Measurements from ENCODE around the gene P4HTM. TPM values are rescaled to one million over a fixed set of nuclear protein-coding genes. Genes with fewer than 3 reads are reported as not detected.

P4HTM gene
- total and polyA plus RNA-seq, 2 of the 4 experiments (the other 2 are of a cell fraction): 10.4 to 26.1 TPM

GRCh38 chr3:49013113-49013737 lies 23.2 kb downstream of the P4HTM start:
- H3K27me3 ChIP-seq (ENCODE audit: control insufficient read depth, insufficient read depth, low read length): no peaks in the 10 kb centered on the region
- no peak overlapping the region for H4K5ac ChIP-seq (ENCODE audit: low read depth, low read length)
- H4K8ac ChIP-seq (ENCODE audit: low read depth in 2 of 2, low read length in 2 of 2): no peak overlapping the region
- H3K18ac ChIP-seq (ENCODE audit: low read depth, low read length): no peak overlapping the region
- no peak overlapping the region for H3K9ac ChIP-seq (ENCODE audit: low read depth, low read length)
- H2BK15ac ChIP-seq (ENCODE audit: low read depth, low read length): no peak overlapping the region
- DNase-seq (no peak), ATAC-seq (ENCODE audit: low read depth) (no peak)
- H2BK120ac ChIP-seq (ENCODE audit: low read depth, low read length): no peak overlapping the region
- H4K20me1 ChIP-seq (ENCODE audit: insufficient read depth, low read length): peaks cover 54% of the 10 kb centered on the region
- no peak overlapping the region for H3K4me2 ChIP-seq (ENCODE audit: low read depth, low read length)
- H2AK5ac ChIP-seq (ENCODE audit: low read depth, low read length): no peak overlapping the region
- no peak overlapping the region for H3K27ac ChIP-seq (ENCODE audit: insufficient read depth, low read length)
- H3K4me3 ChIP-seq (ENCODE audit: insufficient read depth, low read depth, low read length): no peak overlapping the region
- H3K79me1 ChIP-seq (ENCODE audit: low read depth in 1 of 2, low read length in 2 of 2): peaks cover 12 to 83% of the 10 kb centered on the region in 2 experiments; a peak in 3 of 4 replicates
- no peak overlapping the region for H2BK20ac ChIP-seq (ENCODE audit: low read depth, low read length)
- peaks cover 17% of the 10 kb centered on the region for H3K9me1 ChIP-seq (ENCODE audit: insufficient read depth, low read length)
- intact Hi-C loops (cut with micrococcal nuclease) (no loop called here), in situ Hi-C loops (cut with MboI; ENCODE audit: low sequenced_read_pairs) (no loop called here), dilution Hi-C loops (cut with HindIII; ENCODE audit: low sequenced_read_pairs, unreplicated experiment) (no loop called here)
- peaks cover 53% of the 10 kb centered on the region for H3K36me3 ChIP-seq (ENCODE audit: control insufficient read depth, insufficient read depth, low read length)
- no peak overlapping the region for H3K4ac ChIP-seq (ENCODE audit: low read depth, low read length)
- peak overlapping the region; percentile 11 for H2AK9ac ChIP-seq (replicated peaks; ENCODE audit: low read depth, low read length, poor library complexity)
- ChIA-PET POLR2A (ENCODE audit: unreplicated experiment) (no interaction called here), CTCF (interaction anchor here (0.5 kb wide), 1 partner anchor 362 kb away, joined by 6 read pairs; no protein-coding TSS in a partner anchor)
- peaks cover 11% of the 10 kb centered on the region for H3K4me1 ChIP-seq (ENCODE audit: control insufficient read depth, insufficient read depth, low read length)
- H2AFZ ChIP-seq (replicated peaks; ENCODE audit: low read length, poor library complexity): peak overlapping the region; percentile 49
- no TSS peak for BruUV-seq (replicated peaks)
- H3K14ac ChIP-seq (replicated peaks; ENCODE audit: low read depth, low read length): no peak overlapping the region
- no peak for TF ChIP-seq RCOR1 (IDR thresholded peaks at IDR 0.05; ENCODE audit: insufficient replicate concordance, low read length)
- TF ChIP-seq CTCF (conservative IDR thresholded peaks at IDR 0.05; ENCODE audit: low read depth, low read length): no peak
- TF ChIP-seq, protein P1, sequence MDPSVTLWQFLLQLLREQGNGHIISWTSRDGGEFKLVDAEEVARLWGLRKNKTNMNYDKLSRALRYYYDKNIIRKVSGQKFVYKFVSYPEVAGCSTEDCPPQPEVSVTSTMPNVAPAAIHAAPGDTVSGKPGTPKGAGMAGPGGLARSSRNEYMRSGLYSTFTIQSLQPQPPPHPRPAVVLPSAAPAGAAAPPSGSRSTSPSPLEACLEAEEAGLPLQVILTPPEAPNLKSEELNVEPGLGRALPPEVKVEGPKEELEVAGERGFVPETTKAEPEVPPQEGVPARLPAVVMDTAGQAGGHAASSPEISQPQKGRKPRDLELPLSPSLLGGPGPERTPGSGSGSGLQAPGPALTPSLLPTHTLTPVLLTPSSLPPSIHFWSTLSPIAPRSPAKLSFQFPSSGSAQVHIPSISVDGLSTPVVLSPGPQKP (IDR thresholded peaks at IDR 0.05; ENCODE audit: borderline replicate concordance, low read depth, low read length): no peak
- TF ChIP-seq RFX5 (IDR thresholded peaks at IDR 0.05; ENCODE audit: low read depth, low read length): no peak
- no peak for TF ChIP-seq NFE2L2 (IDR thresholded peaks at IDR 0.05; ENCODE audit: low read depth, low read length)
- no peak for TF ChIP-seq FOS (IDR thresholded peaks at IDR 0.05; ENCODE audit: low read depth, low read length)
- H3K9me3 ChIP-seq (ENCODE audit: control insufficient read depth, insufficient read depth, low read length): no peaks in the 10 kb centered on the region
- no peak overlapping the region for H3K56ac ChIP-seq (ENCODE audit: extremely low read depth, insufficient read depth, low read length)
- WGBS, 2 experiments (ENCODE audit: extremely low coverage in 2 of 2, insufficient read length in 1 of 2): 90% methylated on average over 15 of the region's 19 CpGs; no CpG with 5 or more reads in 1 of the 2 experiments
- H4K91ac ChIP-seq (ENCODE audit: insufficient read depth, low read depth, low read length): no peak overlapping the region
- H2BK5ac ChIP-seq (ENCODE audit: low read depth, low read length, poor library complexity, severe bottlenecking): no peak overlapping the region
- no peak overlapping the region for H3K23ac ChIP-seq (ENCODE audit: low read depth, low read length)

All from IMR-90 (cell line).